HuH-7.5 (cell line): ENCODE measurements around the gene DNAJC1.
A peak's percentile ranks its signal among the peaks of the same experiment; 100 is the strongest.

Experiments
- DNase-seq: peaks from one replicate; pipeline ENCODE4 v3.0.0; 2011; ENCODE audit warnings: low spot score

The DNAJC1 gene

GRCh38 chr10:22006379-22006884, 2.9 kb upstream of the DNAJC1 start:
- DNase-seq = no peak

DNA sequence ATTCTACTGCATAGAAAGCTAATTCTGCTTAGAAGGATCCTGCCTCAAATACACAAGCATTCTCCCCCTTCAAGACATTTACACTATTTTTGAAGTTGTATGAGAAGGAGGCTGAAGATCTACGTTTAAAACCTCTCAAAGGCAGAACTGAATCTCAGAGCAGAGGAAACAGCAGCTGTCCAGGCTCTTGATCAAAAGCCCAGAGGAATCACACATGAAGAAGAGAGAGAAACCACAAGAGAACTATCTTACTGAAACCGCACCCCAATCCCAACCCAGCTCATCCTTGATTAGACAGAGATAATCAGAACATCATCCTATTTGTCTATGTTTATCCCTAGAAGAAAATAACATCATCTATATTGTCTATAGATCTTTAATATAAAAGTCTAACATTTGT, 2.2 kb upstream of the DNAJC1 start:
- DNase-seq = no peak

DNA sequence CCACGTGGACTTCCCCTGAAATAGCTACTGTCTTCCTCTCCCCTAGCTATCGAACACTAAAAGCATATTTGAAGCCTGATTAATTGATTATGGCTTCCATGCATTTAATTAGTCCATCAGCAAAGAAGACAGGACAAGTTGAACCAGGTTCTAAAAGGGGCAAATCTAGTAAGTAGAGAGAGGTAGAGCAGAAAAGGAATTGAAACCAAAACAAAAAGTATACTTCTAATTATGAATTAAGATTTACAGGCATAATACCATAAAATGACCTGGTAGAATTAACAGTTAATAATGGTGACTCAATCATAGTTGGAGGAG, 393 bp upstream of the DNAJC1 start:
- no peak for DNase-seq

GRCh38 chr10:22002591-22003176, 846 bp downstream of the DNAJC1 start:
- no peak for DNase-seq

DNA sequence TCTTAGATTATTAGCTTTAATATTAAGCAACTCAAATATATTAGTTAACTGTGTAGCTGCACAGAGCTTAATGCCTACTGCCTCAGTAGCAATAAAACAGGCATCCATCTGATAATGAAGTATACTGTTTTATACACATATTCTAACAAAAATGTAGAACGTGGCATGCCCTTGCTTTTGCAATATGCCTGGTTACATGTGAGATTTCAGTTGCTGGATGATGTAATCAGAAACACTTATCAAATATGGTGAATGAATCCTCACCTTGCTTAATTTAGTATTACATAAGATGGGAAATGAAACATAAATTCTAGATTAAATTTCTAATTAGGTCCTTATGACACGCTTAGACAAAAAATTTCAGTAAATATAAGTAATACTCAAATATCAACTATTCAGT, 8.0 kb downstream of the DNAJC1 start:
- DNase-seq = no peak

DNA sequence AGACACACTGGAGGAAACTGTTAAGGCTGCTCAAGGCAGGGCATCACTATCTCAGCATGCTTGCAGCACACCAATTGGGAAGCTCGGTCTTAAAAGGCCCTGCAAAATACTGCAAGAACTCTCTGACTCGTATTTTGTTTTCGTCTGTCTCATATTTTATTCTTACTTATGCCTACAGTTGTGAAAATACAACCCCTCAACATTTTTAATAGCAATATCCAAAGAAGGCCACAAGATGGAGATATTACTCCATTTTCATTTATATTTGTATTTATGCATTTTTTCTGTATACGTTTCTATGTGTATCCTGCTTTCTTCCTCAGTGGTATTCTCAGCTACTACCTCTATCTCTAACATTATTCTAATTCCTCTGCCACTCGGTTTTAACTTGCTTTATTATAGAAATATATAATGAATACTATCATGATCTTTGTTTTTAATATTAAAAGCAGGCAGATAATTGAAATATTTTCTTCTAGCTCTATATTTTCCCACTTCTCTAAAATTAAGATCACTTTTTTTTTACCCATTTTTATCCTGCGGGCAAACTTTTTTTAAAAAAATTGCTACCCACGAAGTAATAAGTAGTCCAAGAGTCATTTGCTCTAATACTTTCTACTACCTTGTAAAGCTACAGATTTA, 10.0 kb downstream of the DNAJC1 start:
- no peak for DNase-seq

GRCh38 chr10:21991785-21992184, 11.7 kb downstream of the DNAJC1 start:
- DNase-seq = no peak

DNA sequence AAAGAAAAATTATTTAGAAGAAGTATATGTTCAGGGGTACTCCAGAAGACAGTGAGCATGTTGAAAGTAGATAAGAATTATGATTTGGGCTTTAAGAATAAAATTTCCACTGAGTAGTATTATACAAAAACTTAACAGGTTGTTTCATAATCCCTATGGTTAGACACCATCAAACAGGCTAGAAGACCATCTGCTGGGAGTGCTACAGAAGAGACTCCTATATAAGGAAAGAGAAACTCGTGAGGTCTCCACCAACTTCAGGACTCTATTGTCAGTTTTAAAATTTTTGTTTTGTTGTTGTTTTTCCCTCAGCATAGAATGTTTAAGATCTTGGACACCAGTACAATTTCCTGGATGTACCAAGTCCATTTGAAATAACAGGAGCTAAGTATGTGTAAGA, 13.1 kb downstream of the DNAJC1 start:
- no peak for DNase-seq

- peak; percentile 36 for DNase-seq
These were observed 13.9 kb downstream of the DNAJC1 start for GRCh38 chr10:21989453-21990154.

DNA sequence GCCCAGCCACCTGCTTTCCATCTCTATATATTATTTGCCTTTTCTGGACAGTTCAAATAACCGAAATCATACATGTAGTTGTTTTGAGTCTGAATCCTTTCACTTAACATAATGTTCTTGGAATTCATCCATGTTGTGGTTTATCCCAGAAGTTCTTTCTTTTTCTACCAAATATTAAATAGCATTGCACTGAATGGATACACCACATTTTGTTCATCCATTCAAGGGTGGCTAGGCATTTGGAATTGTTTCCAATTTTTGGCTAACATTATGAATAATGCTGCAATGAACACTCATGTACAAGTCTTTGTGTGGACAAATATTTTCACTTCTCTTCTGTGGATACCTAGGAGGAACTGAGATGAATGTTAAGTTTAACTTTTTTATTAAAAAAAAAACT, 18.0 kb downstream of the DNAJC1 start:
- DNase-seq = no peak

GRCh38 chr10:21981118-21981517, 22.4 kb downstream of the DNAJC1 start:
- DNase-seq = no peak

- DNase-seq = no peak
These were observed 22.8 kb downstream of the DNAJC1 start for GRCh38 chr10:21980691-21981090.

- no peak for DNase-seq
These were observed 25.2 kb downstream of the DNAJC1 start for GRCh38 chr10:21978191-21978862.

DNA sequence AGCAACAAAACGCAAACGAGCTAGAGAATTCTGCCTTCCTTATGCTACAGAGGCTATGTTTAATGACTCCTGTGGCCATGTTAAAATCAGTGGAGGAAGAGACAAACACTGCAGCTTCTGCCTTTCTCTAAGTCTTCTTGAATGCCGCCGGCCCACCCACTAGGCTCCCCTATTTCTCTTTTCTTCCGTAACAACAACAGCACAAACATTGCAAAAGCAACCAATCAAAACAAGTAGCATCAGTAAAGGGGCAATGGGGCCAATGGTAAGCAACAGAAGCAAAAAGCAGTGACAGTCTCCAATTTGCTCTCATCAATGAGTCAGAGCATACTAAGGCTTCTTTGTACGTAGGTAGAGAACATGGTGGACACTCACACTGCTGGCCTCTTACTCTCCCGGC, 26.8 kb downstream of the DNAJC1 start:
- no peak for DNase-seq

- no peak for DNase-seq
These were observed 27.2 kb downstream of the DNAJC1 start for GRCh38 chr10:21976280-21976679.

DNA sequence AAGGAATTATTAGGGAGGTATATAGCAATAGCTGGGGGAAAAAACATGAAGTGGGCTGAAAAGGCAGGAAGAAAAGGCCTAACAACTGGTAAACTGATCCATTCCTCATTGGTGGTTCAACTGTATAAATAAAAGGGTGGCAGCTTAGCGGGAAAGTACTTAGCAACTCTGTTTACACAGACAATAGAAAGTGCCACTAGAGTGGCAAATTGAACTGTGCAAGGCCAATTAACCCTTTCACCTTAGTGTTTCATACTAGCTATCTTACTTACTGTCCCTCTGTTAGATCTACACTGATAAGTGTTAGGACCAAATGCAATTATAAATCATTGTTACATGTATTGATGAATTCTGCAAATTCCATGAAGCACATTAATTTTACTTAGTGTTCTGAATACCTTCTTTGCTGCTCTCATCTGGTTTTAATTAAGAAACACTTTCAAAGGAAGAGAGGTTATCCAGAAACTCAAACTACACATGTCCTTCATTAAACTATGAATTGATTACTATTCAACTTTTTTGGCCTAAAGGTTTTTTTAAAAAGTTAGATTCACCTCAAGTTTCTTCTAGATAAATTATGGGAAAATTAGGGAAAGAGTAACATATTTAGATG, 28.0 kb downstream of the DNAJC1 start:
- no peak for DNase-seq

GRCh38 chr10:21972584-21972983, 30.9 kb downstream of the DNAJC1 start:
- DNase-seq = no peak

DNA sequence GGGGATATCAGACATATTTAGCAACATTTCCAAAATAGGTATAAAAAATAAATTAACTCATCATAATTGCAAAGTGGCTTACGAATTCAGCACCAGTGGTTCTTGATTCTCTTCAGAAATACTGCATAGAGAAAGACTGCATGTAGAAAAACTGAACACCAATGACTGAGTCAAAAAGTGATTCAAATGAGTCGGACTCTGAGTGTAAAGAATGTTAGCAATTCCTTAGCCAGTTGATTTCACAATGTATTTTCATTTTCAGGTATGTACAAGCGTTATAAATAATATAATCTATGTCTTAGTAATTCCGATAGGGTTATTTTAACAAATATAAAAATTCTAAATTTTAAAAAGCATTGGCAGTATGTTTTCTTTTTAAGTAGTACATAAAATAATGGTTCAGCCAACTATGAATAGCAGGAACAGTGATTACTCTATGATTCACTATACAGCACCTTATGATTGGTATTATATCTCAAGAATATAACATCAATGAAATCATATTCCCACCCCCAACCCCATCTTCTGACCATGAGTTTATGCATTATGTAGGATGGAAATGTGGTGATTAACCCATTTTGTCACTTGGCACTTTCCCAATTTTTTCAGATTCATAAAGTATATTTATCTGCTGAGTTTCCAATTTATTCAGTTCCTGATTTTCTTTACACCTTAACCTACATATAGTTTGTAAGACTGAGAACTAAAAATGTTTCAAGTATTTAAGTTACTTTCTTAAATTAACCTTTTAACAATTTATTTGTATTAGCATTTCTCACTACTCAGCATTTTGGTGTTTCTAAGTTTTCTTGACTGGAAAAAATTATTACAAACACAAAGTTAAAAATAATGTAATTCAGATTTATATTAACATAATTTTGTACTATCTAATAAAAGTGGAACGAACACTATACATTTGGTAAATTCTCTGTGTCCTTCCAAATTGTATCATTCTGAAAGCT, 33.9 kb downstream of the DNAJC1 start:
- DNase-seq = no peak

- no peak for DNase-seq
These were observed 38.4 kb downstream of the DNAJC1 start for GRCh38 chr10:21964983-21965665.

DNA sequence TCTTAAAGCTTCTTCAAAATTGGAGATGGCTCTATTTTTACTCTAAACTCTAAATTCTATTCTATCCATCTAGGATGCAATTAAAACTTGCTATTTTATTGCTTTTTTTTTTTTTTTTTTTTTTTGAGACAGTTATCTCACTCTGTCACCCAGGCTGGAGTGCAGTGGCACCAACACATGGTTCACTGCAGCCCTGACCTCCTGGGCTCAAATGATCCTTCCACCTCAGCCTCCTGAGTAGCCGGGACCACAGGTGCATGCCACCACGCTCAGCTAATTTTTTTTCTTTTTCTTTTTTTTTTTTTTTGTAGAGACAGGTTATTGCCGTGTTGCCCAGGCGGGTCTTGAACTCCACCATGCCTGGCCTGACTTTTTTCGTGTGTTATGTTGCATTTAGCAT, 41.2 kb downstream of the DNAJC1 start:
- DNase-seq = no peak

DNA sequence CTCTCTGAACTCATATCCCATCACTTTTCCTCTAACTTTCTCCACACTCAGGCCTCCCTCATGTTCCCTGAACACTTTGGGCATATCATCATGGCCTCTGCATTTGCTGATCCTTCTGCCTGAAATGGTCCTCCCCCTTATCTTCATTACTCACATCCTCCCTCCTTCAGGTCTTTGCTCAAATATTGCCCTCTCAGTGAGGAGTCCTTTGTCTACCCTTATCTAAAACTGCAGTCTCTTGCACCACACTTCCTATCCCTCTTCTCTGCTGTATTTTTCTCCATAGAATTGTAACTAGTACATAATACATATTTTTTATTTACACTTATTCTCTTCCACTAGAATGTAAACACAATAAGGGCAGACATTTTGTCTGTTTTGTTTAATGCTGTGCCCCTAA, 41.7 kb downstream of the DNAJC1 start:
- DNase-seq = no peak
